COLO668 (cell line): Measurements from ENCODE around the gene IL36A.

Source experiments
- DNase-seq: peaks from one replicate; lab custom pipeline; 2025; ENCODE audit not compliant: unreplicated experiment; lab: John Stamatoyannopoulos, UW

The IL36A gene, protein sequence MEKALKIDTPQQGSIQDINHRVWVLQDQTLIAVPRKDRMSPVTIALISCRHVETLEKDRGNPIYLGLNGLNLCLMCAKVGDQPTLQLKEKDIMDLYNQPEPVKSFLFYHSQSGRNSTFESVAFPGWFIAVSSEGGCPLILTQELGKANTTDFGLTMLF

DNA sequence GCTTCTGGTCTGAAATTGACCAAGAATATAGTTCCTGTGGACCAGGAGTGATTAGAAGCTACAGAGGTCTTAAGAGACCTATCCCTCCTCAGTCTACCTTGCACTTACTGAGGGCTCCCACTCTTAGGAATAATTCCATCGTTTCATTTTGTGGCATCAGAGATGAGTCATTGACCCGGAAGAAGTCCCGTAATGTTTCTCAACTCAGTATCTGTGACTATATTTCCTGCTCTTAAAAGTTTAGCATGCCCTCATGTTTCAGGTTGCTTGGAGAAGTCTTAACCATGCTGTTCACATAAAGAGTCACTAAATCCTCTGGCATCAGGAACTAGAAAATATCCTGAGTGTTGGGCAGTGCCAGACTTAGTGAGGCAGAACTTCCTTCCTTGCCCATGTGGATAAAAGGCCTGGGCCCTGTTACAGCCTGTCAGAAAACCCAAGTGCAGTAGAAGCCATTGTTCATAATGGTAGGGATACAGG is at the start of gene IL36A:
TSS of gene IL36A (plus strand) at position 430 of the 480 bp plus-strand sequence. CDS start 413 bp downstream, outside the sequence.
- no peak for DNase-seq

DNA sequence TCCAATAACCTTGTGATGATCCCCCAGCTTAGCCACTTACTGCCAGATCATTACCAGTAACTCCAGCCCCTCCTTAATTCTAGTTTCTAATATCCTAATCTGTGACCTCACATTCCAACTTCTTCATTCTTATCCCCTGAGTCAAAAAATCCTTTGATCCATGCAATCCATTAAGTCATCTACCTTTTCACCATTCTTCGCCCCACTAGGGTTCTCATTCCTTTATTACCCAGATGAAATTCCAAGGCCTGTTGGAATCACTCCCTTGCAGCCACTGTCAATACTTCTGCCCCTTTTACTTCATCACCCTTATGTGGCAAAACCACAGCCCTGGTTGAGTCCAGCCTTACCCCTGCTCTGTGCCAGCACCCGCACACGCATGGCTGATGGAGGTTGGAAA is 47.7 kb upstream of the IL36A start:
- DNase-seq: no peak

DNA sequence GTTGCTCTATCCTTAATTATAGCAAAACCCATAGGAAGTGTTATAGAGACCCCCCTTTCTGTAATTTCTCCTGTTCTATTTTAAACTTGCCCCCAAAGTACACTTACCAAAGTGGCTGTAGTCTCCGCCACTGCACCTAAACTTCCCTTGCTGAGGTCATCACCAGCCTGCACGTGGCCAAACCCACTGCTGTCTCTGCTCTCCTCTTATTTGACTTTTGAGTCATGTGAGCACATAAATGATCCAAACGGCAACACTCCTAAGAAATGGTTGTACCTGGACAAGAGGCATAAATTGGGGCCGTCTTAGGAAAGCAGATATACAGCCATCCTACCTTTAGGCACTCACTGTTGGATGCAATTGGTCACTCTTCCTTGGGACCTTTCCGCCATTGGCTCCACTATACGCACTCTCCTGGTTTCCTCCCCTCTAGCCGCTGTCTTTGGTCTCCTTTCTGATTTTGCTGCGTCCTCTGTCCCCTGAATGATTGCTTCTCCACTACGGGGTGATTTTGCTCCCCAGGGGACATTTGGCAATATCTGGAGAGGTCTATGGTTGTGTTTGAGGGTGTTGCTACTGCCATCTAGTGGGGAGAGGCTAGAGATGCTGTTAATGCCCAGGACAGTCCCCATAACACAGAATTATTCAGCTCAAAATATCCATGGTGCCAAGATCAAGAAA is 46.7 kb upstream of the IL36A start:
- peak; percentile 21 for DNase-seq

DNA sequence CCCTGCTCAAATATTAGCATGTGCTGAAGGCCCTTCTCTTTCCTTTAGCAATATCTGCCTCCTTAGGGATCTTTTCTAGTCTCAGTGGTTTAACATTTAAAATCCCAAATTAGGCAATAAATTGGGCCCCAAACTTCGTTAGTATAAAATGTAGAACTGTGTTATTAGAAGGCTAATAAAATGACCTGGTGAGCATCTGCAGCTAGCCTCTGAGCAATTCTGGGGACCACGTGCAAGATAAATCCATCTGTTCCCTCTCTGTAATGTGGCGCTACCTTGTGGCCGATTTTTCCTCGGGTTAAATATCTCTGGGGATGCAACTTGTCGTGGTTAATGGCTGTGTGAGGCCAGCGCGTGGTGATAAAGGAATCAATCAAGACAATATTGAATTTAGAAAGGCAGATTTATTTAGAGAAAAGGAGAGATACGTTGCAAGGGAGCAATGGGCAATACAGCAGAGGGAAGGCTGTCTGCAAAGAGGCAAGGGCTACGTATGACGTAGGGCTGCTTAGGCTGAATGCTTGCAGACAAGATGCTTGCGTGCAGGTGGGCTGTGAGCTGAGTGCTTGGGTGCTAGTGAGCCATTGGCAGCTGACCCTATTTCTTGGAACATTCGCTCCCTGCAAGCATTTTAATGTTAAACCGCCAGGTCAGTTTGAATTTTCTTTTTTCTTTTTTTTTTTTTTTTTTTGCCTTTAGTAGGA is 46.0 kb upstream of the IL36A start:
- DNase-seq: peak; percentile 5

DNA sequence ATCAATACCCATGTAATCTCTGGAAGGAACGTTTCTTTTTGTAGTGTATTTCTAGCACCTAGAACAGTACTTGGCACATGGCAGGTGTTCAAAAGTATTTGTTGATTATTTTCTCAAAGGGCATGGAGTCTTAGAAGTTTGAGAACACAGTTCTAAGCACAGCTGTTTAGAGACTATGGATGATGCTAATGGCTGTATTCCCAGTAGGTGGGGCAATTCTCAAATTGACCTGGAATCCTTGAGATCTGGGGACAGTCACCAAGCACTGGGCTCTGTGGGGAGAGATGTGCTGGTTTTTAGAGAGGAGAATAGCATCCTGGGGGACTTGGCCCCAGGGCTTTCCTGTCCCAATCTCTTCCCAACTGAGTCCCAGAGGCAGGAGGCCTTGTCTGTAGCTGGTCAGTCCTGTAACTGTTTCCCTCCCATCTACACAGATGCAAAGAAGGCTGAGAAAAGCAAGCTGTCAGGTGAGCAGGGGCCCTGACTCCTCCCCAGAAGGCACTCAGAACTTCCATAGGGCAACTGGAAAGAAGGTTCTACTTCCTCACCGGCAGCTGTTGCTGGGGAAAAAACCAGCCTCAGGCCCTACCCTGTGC is 44.9 kb upstream of the IL36A start:
- no peak for DNase-seq

DNA sequence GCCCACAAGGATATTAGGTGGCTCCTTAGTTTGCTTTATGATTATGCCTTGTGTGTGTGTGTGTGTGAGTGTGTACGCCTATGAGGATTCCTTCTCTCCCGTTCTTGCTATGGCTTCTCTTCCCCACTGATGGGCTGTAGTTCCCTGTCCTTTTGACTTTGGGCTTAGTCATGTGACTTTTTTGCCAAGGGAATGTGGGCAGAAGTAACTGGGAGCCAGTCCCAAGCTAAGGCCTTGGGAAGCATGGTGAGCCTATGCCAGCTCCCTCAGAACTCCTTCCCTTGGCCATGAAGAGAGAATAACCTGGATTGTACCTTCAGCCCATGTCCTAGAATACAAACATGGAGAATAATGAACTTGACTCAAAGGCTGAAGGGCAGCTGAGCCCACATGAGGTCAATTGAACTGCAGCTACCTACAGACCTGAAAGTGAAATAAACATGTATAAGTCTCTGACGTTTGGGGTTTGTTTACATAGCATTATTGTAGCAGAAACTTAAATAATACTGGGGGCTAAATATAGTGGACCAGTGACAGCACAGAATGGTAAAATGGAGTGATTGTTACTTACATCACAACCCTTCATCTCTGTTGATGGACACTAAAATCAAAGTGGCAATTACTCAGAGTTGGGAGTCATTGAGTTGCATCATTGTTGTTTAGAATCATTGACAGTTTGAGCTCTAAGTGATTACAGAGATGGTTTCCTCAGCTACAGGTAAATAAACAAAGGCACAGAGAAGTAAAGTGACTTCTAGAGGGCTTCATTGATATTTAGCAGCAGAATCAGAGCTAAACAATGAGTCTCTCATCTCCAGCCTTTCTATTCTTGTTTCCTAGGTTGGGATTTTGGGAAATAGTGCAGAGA is 42.7 kb upstream of the IL36A start:
- DNase-seq: no peak

DNA sequence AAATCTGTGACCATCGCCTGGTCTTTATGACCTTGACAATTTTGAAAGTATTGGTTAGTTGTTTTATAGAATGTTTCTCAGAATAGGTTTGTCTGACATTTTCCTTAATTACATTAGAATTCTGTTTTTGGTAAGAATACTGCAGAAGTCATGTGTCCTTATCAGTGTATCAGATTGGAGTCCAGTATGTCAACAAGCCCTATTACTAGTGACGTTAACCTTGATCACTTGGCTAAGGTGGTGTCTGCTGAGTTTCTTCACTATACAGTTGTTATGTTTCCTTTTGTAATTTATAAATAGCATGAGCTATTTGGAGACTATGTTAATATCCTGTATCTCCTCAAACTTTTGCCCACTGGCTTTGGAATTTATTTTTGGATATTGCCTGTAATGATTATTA is 38.2 kb upstream of the IL36A start:
- no peak for DNase-seq

DNA sequence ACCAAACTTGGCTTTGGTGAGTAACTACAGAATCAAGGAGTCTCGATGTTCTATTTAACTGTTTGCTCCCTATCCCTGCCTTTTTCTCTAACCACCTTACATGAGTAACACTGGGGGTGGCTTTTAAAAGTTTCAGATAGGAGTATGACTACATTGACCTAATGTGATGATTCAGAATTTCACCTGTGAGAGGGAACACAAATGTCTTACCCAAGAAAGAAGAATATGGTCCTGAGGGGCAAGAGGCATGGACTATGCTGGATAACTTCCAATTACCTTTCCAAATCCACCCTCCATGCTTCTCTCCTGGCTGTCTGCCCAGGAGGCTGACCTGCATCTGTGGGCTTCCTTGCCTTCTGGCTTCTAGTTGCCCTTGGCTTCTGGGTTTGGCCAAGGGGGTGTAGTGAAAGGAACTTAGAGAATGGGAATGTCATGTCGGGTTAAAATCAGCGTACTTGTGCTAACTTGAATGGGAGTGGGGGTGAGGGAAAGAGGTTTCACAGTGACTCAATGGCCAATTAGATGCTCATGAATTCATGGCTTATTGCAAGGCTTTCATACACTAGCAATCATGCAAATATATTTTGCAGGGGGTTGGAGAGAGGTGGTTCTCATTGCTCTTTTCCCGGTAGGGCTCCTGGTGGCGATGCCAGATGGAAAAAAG is 32.7 kb upstream of the IL36A start:
- no peak for DNase-seq

DNA sequence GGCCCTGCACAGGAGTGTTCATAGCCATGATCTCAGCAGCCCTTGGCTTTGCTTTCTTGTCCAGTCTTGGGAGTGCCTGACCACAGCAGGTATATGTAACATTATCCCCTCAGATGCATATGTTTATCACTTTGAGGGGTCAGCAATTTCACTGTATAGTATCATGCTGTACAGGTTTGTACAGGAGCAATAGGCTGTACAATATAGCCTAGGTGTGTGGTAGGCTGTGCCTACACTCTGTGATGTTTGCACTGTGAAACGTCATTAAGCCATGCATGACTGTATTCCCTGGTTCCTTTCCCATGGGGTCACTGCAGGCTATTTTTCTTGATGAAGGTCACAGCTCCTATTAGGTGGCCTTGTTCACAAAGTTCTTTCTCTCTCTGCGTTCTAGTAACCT is 32.1 kb upstream of the IL36A start:
- no peak for DNase-seq

DNA sequence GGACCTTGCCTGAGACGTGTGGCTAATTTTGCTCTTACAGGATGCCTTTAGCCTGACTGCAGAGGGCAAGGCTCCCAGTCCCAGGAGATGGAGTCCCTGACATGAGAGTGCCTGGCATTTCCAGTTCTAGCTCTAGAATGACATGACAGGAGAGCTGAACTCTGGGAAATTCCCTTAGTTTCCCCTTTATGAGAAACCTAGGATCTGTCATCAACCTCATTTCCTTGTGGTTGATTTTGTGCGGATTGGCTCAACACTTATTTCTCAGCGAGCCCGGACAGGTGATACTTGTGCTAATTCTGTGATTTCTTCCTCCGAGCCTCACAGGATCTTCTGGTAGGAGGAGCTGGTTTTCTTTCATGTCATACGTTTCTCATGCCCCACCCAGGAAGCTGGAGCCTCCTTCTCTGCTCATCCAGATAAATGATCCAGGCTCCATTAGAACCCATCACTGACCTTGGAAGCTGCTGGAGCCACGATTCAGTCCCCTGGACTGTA is 27.7 kb upstream of the IL36A start, which contains the start of gene IL36G:
TSS of gene IL36G (plus strand) at position 448 of the 498 bp plus-strand sequence. CDS start 633 bp downstream, outside the sequence.
- no peak for DNase-seq

DNA sequence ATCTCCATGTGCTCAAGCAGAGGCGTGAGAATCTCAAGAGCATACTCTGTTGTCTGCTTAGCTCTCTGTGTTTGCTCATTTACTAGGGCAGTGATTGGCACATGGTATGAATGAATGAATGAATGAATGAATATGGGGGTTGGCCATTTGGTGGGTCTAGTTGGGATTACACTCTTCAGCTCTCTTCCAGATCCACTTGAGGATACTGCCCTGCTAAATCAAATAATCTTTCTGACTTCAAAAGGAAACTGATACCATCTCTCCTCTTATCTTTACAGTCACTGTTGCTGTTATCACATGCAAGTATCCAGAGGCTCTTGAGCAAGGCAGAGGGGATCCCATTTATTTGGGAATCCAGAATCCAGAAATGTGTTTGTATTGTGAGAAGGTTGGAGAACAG is 25.5 kb upstream of the IL36A start:
- DNase-seq: no peak

DNA sequence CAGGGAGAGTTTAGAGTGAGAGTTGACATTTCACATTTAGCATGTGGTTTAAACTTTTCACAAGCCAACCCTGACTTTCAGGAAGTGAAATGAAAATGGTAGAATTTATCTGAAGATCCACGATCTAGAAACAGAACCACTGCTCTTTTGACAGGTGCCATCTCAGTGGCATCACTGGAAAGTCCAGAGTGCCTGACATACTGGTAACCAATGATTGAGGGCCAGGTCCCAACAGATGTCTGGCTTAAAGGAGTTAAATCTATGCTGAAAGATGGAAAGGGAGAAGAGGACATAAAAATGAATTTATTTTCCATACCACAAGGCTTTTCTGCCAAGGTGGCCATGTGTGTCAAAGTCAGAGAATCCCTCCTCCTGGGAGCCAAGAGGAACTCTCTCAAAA is 24.7 kb upstream of the IL36A start:
- DNase-seq: no peak

DNA sequence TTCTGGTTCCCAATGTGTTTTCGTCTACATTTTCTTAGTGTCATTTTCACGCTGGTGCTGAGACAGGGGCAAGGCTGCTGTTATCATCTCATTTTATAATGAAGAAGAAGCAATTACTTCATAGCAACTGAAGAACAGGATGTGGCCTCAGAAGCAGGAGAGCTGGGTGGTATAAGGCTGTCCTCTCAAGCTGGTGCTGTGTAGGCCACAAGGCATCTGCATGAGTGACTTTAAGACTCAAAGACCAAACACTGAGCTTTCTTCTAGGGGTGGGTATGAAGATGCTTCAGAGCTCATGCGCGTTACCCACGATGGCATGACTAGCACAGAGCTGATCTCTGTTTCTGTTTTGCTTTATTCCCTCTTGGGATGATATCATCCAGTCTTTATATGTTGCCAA is 20.2 kb upstream of the IL36A start:
- no peak for DNase-seq

DNA sequence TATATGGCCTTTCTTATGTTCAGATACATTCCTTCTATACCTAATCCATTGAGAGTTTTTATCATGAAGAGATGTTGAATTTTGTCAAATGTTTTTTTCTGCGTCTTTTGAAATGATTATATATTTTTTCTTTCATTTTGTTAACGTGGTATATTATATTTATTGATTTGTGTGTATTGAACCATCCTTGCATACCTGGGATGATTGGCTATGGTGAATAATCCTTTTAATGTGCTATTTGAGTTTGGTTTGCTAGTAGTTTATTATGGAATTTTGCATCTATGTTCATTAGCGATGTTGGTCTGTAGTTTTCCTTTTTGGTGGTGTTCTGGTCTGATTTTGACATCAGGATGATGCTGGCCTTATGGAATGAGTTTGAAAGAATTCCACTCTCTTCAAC is 15.6 kb upstream of the IL36A start:
- no peak for DNase-seq

DNA sequence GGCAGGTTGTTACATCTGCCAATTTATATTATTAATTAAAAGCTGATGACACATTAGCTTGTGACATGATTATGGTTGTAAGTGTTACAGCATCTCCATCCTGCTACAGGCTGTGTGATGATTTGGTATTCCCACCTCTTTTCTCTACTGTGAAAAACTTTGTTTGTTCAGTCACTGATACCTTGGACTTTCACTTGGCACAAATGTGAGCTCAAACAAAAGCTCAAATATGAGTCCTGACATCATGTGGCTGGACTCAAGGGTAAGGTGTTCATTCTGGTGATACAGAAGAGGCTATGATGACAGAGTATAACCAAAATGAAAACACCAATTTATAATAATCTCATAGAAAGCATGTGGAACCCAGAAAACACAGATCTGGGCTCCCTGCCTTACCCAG is 11.4 kb upstream of the IL36A start:
- no peak for DNase-seq

DNA sequence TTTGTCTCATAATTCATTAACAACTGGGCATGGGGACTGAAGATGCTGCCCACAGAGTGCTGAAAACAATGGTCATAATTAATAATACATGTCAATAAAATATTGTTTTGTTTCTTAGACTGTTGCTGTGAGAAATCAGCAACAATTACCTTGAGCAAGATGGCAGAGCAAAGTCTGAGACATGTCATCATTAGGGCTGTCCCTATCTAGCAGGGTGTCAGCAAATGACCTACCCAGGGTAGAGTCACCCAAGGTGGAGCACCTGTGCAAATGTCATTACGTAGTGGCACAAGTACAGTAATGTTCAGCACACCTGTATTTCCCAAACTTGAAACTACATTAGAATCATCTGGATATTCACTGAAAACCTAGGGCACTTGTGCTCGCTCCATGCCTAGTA is 10.6 kb upstream of the IL36A start:
- no peak for DNase-seq

DNA sequence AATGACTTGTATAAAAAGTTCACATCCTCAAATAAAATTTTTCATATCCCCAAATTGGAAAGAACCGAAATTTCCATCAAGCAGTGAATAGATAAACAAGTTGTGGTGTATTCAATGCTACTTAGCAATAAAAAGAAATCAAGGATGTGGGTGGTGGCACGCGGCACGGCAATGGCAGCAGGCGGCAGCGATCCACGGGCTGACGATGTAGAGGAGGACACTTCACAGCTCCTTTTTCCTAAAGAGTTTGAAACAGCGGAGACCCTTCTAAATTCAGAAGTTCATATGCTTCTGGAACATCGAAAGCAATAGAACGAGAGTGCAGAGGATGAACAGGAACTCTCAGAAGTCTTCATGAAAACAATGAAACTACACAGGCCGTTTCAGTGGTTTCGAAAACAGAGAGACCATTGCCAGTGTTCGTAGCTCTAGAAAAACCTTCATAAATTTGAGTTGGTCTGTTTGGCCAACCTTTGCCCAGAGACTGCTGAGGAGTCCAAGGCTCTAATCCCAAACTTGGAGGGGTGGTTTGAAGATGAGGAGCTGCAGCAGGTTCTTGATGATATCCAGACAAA is 9.8 kb upstream of the IL36A start:
- no peak for DNase-seq

DNA sequence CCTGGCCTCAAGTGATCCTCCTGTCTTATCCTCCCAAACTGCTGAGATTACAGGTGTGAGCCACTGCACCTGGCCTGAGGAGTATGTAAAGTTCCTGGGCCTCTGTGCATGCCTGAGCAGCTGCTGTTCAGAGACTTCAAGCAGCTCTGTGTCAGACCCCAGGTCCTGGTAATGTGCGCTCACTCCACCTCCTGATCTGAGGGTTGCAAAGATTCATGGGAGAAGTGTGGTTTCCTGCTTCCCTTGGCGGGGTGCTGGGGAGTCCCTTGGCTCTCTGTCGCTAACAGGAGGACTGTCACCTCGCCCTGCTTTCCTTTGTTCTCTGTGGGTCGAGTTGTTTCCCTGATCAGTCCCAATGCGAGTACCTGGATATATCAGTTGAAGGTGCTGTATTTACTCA is 8.6 kb upstream of the IL36A start:
- no peak for DNase-seq

DNA sequence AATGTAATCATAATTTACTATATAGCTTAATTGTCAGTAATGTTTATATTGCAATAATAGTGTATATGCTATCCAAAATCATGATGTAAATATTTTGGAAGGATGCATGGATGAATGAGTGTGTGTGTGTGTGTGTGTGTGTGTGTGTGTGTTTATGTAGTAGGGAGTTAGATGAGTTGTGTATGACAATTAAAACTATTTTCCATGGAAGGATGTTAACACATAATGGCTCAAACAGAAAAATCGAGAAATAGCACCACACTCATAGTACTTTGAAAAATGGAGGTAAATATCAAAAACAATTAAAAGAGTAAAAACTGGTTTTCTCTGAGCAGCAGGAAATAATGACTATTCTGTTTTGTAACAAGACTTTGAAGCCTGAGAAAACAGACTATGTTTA is 8.1 kb upstream of the IL36A start:
- no peak for DNase-seq

DNA sequence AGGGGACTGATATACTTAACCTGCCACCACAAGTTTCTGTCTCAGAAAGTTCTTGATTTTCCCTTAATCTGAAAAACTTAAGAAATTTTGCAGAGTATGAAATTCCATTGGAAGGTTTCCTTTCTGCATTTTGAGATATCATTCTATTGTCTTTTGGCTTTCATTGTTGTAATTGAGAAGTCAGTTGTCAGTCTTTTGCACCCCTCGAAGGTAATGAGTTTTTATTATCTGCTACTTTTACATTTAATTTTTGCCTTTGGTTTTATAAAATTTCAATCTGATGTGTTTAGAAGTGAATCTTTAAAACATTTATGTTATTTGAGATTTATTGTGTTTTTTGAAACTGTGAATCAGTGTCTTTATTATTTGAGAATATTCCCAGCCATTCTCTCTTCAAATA is 4.8 kb upstream of the IL36A start:
- DNase-seq: no peak
